Activated naive CD8-positive, alpha-beta T cell treated with anti-CD3 and anti-CD28 coated beads, Interleukin-2, amount 10 ng/mL, durations not matched to agents 7 days and 5 days (primary cell): ENCODE results near the gene MYG1. TPM values are rescaled to one million over a fixed set of nuclear protein-coding genes. Genes with fewer than 3 reads are reported as not detected.
A peak's percentile ranks its signal among the peaks of the same experiment; 100 is the strongest.

ENCODE experiments used
- ATAC-seq: fragments of 150-1000 bp; cut with Tn5 transposase; one replicate; pipeline ENCODE4 v1.10.0; 2021; ENCODE audit warnings: low read depth, moderate library complexity
- POLR2A ChIA-PET: fragments of 350-600 bp; sonication (Branson Sonifier 250); formaldehyde crosslinking; loops from one replicate; lab custom pipeline; 2021; ENCODE audit warnings: antibody characterized with exemption; lab: Charles Lee
- DNase-seq: peaks from one replicate; pipeline ENCODE4 v3.0.0; 2021
- H3K27ac Mint-ChIP-seq: one replicate; pipeline ENCODE4 v1.8.0; 2022; ENCODE audit warnings: mild to moderate bottlenecking, mixed read lengths
- H3K27me3 Mint-ChIP-seq: one replicate; pipeline ENCODE4 v1.8.0; 2022; ENCODE audit warnings: mild to moderate bottlenecking, moderate library complexity, mixed read lengths
- H3K36me3 Mint-ChIP-seq: one replicate; pipeline ENCODE4 v1.8.0; 2021; ENCODE audit warnings: mild to moderate bottlenecking, mixed read lengths
- H3K4me1 Mint-ChIP-seq: one replicate; pipeline ENCODE4 v1.8.0; 2021; ENCODE audit warnings: mixed read lengths
- H3K4me3 Mint-ChIP-seq: one replicate; pipeline ENCODE4 v1.8.0; 2022; ENCODE audit warnings: mild to moderate bottlenecking, moderate library complexity, mixed read lengths
- H3K9me3 Mint-ChIP-seq: one replicate; pipeline ENCODE4 v1.8.0; 2021; ENCODE audit warnings: mixed read lengths
- total RNA-seq, 2 experiments: library from RNA; stranded (reverse); gene quantifications; one replicate each; pipeline ENCODE4 v1.2.3, GENCODE V29; 2021

Gene MYG1
- total RNA-seq, 2 experiments from 2014 or later: 44.8 to 51.2 TPM

- H3K9me3 Mint-ChIP-seq: no peaks in the 10 kb centered on the region
- H3K4me1 Mint-ChIP-seq: peaks cover 19% of the 10 kb centered on the region
- DNase-seq (no peak), ATAC-seq (peak; percentile 16)
- H3K27ac Mint-ChIP-seq: no peak within 1 kb of the TSS
- no peaks in the 10 kb centered on the region for H3K36me3 Mint-ChIP-seq
- H3K27me3 Mint-ChIP-seq: peaks cover 67% of the 10 kb centered on the region
- POLR2A ChIA-PET: no interaction called here
- no peak within 1 kb of the TSS for H3K4me3 Mint-ChIP-seq
These were observed 36.7 kb downstream of the MYG1 start, which contains the start of gene SP7 for GRCh38 chr12:53336181-53336681. Gene SP7 (minus strand): TSS chr12:53336354. CDS start chr12:53335646, 708 bp downstream.

DNA sequence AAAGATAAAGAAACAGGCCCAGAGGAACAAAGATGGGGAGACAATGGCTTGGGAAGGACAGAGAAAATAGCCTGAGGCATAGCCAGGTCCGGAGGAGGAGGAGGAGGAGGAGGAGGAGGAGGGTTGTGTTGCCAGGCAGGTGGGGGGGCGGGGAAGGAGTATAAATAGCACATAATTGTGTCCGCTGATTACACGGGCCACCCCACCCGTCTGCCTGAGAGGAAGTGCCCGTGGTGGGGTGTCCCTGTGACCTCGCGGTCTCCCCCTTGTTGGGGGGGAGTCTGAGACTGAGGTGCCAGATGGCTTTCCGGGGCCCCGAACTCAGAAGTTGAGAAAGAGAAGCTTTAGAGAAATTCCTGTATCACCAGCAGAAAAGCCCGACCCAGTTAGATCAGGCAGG is 38.5 kb downstream of the MYG1 start:
- DNase-seq: no peak
- peak; percentile 29 for ATAC-seq
- peak overlapping the region; percentile 23 for H3K27ac Mint-ChIP-seq
- peaks cover 17% of the 10 kb centered on the region for H3K4me1 Mint-ChIP-seq
- POLR2A ChIA-PET: no interaction called here
- no peak overlapping the region for H3K4me3 Mint-ChIP-seq
- peaks cover 63% of the 10 kb centered on the region for H3K27me3 Mint-ChIP-seq
- H3K9me3 Mint-ChIP-seq: no peaks in the 10 kb centered on the region
- no peaks in the 10 kb centered on the region for H3K36me3 Mint-ChIP-seq

- Mint-ChIP-seq H3K27me3 (peaks cover 61% of the 10 kb centered on the region), H3K36me3 (no peaks in the 10 kb centered on the region), H3K27ac (no peak overlapping the region), H3K4me1 (peaks cover 19% of the 10 kb centered on the region), H3K9me3 (no peaks in the 10 kb centered on the region), H3K4me3 (no peak overlapping the region)
- DNase-seq (no peak), ATAC-seq (no peak)
- POLR2A ChIA-PET: no interaction called here
These were observed 39.4 kb downstream of the MYG1 start for GRCh38 chr12:53338916-53339315.

DNA sequence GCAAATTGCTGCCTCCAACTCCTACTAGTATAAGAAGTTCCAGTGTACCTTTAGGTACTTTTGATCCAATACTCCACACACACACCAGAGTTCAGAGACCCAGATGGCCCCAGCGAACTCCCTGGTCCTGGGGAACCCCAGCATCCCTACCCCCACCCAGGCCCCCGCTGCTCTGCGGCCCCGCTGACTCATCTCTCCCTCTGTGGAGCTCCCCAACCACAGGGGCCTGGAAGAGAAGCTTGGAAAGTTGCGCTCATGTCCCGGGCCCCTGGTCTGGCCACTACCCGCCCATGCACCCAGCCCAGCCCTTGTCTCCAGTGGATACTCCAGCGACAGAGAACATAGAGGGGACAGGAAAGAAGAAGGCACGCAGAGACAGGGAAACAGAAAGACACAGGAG is 40.9 kb downstream of the MYG1 start:
- H3K4me1 Mint-ChIP-seq: peaks cover 26% of the 10 kb centered on the region
- no peak overlapping the region for H3K27ac Mint-ChIP-seq
- no peaks in the 10 kb centered on the region for H3K36me3 Mint-ChIP-seq
- DNase-seq (no peak), ATAC-seq (no peak)
- POLR2A ChIA-PET: interaction anchor here (1.0 kb wide), 1 partner anchor 160 kb away, joined by 4 read pairs; the partner anchor contains the start of gene TARBP2
- H3K4me3 Mint-ChIP-seq: no peak overlapping the region
- no peaks in the 10 kb centered on the region for H3K9me3 Mint-ChIP-seq
- peaks cover 48% of the 10 kb centered on the region for H3K27me3 Mint-ChIP-seq

DNA sequence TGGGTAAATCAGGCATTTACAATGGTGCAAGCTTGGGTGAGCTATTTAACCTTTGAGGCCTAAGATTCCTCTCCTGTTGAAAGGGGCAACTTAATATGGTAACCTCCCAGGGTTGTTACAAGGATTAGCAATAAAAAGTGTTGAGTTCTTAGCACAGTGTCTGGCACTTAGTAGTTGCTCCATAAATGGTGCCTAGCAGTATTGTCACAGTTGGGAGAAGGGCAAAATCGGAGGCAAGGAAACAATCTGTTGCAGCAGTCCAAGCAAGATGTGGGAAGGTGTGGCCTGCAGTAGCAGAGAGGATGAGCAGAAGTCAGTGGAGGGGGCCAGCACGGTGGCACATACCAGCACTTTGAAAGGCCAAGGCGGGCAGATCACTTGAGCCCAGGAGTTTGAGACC is 44.0 kb downstream of the MYG1 start:
- no peak overlapping the region for H3K27ac Mint-ChIP-seq
- H3K4me1 Mint-ChIP-seq: peaks cover 15% of the 10 kb centered on the region
- H3K9me3 Mint-ChIP-seq: no peaks in the 10 kb centered on the region
- ATAC-seq (no peak), DNase-seq (no peak)
- peak overlapping the region; percentile 1 for H3K4me3 Mint-ChIP-seq
- H3K27me3 Mint-ChIP-seq: peaks cover 19% of the 10 kb centered on the region
- POLR2A ChIA-PET: interaction anchor here (4.5 kb wide), 1 partner anchor 18 kb away, joined by 63 read pairs; no protein-coding TSS in a partner anchor
- no peaks in the 10 kb centered on the region for H3K36me3 Mint-ChIP-seq

DNA sequence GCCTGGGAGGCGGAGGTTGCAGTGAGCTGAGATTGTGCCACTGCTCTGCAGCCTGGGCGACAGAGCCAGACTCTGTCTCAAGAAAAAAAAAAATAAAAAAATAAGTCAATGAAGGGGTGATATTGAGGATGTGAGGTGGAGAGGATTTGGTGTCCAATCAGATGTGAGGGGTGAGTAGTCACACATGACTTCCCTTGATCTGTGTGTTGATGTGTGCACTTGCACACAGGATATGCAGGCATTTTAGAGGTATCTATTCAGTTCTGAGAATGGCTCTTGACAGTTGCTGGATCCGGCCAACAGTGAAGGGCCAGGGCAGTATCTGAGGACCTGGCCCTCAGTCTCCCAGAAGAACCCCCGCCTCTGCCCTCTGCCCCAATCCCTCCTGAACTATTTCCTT is 44.5 kb downstream of the MYG1 start:
- H3K9me3 Mint-ChIP-seq: no peaks in the 10 kb centered on the region
- H3K36me3 Mint-ChIP-seq: no peaks in the 10 kb centered on the region
- peak; percentile 49 for ATAC-seq
- H3K27me3 Mint-ChIP-seq: peaks cover 14% of the 10 kb centered on the region
- POLR2A ChIA-PET: interaction anchor here (1.4 to 4.5 kb wide), 5 partner anchors 18 to 97 kb away, joined by 3 to 63 read pairs (median 9); partner anchors contain the start of genes AAAS, ESPL1 and MYG1
- no peak for DNase-seq
- peaks cover 15% of the 10 kb centered on the region for H3K4me1 Mint-ChIP-seq
- H3K27ac Mint-ChIP-seq: peak overlapping the region; percentile 77
- peak overlapping the region; percentile 72 for H3K4me3 Mint-ChIP-seq

- peak; percentile 5 for ATAC-seq
- peaks cover 14% of the 10 kb centered on the region for H3K27me3 Mint-ChIP-seq
- no peak for DNase-seq
- peak overlapping the region; percentile 77 for H3K27ac Mint-ChIP-seq
- H3K4me1 Mint-ChIP-seq: peaks cover 15% of the 10 kb centered on the region
- peak overlapping the region; percentile 72 for H3K4me3 Mint-ChIP-seq
- POLR2A ChIA-PET: interaction anchor here (0.8 to 4.5 kb wide), 11 partner anchors 10 to 157 kb away, joined by 3 to 63 read pairs (median 5); partner anchors contain the start of genes AAAS, ESPL1, MYG1 and SP1
- H3K9me3 Mint-ChIP-seq: no peaks in the 10 kb centered on the region
- no peaks in the 10 kb centered on the region for H3K36me3 Mint-ChIP-seq
These were observed 45.0 kb downstream of the MYG1 start for GRCh38 chr12:53344487-53344823.

- Mint-ChIP-seq H3K4me3 (peak overlapping the region; percentile 99), H3K36me3 (no peaks in the 10 kb centered on the region), H3K4me1 (peaks cover 15% of the 10 kb centered on the region), H3K27me3 (peaks cover 10% of the 10 kb centered on the region), H3K27ac (peak overlapping the region; percentile 92), H3K9me3 (no peaks in the 10 kb centered on the region)
- POLR2A ChIA-PET: interaction anchor here (0.6 to 4.5 kb wide), 14 partner anchors 10 to 156 kb away, joined by 3 to 63 read pairs (median 4); partner anchors contain the start of genes AAAS, ESPL1, MYG1 and SP1
- ATAC-seq (peak; percentile 74), DNase-seq (peak; percentile 69)
These were observed 45.5 kb downstream of the MYG1 start for GRCh38 chr12:53344824-53345485.

DNA sequence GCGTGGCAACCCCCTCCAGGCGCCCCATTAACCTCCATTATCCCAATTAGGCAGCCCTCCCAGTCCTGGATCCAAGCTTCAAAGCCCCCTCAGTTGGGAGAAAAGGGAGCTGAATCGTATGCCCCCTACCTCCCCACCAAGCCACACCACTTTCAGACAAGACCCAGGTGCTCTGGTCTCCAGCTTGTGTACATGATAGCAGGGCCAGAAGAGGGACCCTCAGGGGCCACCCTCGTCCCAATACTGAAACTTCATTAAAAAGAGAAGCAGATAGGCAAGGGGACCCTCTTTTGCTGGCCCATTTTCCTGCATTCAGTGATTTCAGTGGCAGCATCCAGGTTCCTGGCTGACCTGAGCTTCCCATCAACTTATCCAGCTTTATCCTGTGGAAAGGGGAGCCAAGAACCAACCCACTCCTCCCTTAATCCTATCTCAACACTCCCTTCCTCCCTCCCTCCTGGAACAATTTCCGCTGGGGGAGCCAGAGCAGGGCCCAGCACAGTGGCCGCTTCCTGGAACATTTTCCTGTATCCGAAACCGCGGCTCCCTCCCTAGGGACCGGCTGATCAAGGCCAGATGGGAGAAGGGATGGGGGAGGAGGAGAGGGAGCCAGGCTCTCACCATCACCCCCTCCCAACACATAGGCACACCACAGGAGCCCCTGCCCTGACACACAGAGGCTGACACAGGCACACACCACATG is 46.1 kb downstream of the MYG1 start:
- Mint-ChIP-seq H3K36me3 (no peaks in the 10 kb centered on the region), H3K27ac (no peak overlapping the region), H3K4me1 (peaks cover 15% of the 10 kb centered on the region), H3K27me3 (peaks cover 5% of the 10 kb centered on the region), H3K9me3 (no peaks in the 10 kb centered on the region), H3K4me3 (peak overlapping the region; percentile 99)
- POLR2A ChIA-PET: interaction anchor here (0.6 to 4.5 kb wide), 14 partner anchors 11 to 196 kb away, joined by 3 to 63 read pairs (median 5); partner anchors contain the start of genes AAAS, ESPL1, SP1 and TARBP2
- DNase-seq (no peak), ATAC-seq (peak; percentile 2)

GRCh38 chr12:53346491-53346890 is 47.0 kb downstream of the MYG1 start:
- ATAC-seq: no peak
- POLR2A ChIA-PET: interaction anchor here (1.3 to 4.5 kb wide), 2 partner anchors 21 to 75 kb away, joined by 3 to 63 read pairs; no protein-coding TSS in a partner anchor
- Mint-ChIP-seq H3K36me3 (no peaks in the 10 kb centered on the region), H3K27ac (no peak overlapping the region), H3K4me3 (no peak overlapping the region), H3K4me1 (peaks cover 15% of the 10 kb centered on the region), H3K27me3 (peaks cover 3% of the 10 kb centered on the region), H3K9me3 (no peaks in the 10 kb centered on the region)
- DNase-seq: no peak

DNA sequence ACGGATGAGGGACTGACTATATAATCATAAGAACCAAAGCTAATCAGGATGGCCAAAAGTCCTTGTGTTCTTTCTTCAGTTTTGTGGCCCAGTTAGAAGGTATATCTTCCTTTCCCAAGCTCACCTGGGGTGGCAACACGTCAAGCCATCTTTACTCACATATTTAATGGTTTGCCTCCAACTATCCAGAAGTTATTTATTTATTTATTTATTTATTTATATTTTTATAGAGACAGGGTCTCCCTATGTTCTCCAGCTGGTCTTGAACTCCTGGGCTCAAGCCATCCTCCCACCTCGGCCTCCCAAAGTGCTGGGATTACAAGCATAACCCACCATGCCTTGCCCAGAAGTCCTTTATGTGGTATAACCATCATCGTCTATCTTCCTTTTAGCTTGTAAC is 48.4 kb downstream of the MYG1 start:
- Mint-ChIP-seq H3K4me1 (peaks cover 22% of the 10 kb centered on the region), H3K4me3 (no peak overlapping the region), H3K27ac (no peak overlapping the region), H3K36me3 (no peaks in the 10 kb centered on the region), H3K27me3 (no peaks in the 10 kb centered on the region), H3K9me3 (no peaks in the 10 kb centered on the region)
- ATAC-seq: no peak
- POLR2A ChIA-PET: interaction anchor here (0.5 to 0.7 kb wide), 2 partner anchors 169 to 173 kb away, joined by 3 to 4 read pairs; no protein-coding TSS in a partner anchor
- no peak for DNase-seq

GRCh38 chr12:53352331-53353256 is 53.1 kb downstream of the MYG1 start:
- POLR2A ChIA-PET: interaction anchor here (0.5 to 2.3 kb wide), 8 partner anchors 27 to 129 kb away, joined by 3 to 15 read pairs (median 4); partner anchors contain the start of gene SP1
- Mint-ChIP-seq H3K4me1 (peaks cover 11% of the 10 kb centered on the region), H3K9me3 (no peaks in the 10 kb centered on the region), H3K27me3 (no peaks in the 10 kb centered on the region), H3K36me3 (no peaks in the 10 kb centered on the region), H3K4me3 (no peak overlapping the region), H3K27ac (peak overlapping the region; percentile 64)
- DNase-seq (peak; percentile 73), ATAC-seq (peak; percentile 99)
